Measurements from ENCODE around the gene HMX1. TPM values are rescaled to one million over a fixed set of nuclear protein-coding genes. Genes with fewer than 3 reads are reported as not detected.

Gene HMX1
- total RNA-seq, 1 experiment from 2014 or later: not detected

DNA sequence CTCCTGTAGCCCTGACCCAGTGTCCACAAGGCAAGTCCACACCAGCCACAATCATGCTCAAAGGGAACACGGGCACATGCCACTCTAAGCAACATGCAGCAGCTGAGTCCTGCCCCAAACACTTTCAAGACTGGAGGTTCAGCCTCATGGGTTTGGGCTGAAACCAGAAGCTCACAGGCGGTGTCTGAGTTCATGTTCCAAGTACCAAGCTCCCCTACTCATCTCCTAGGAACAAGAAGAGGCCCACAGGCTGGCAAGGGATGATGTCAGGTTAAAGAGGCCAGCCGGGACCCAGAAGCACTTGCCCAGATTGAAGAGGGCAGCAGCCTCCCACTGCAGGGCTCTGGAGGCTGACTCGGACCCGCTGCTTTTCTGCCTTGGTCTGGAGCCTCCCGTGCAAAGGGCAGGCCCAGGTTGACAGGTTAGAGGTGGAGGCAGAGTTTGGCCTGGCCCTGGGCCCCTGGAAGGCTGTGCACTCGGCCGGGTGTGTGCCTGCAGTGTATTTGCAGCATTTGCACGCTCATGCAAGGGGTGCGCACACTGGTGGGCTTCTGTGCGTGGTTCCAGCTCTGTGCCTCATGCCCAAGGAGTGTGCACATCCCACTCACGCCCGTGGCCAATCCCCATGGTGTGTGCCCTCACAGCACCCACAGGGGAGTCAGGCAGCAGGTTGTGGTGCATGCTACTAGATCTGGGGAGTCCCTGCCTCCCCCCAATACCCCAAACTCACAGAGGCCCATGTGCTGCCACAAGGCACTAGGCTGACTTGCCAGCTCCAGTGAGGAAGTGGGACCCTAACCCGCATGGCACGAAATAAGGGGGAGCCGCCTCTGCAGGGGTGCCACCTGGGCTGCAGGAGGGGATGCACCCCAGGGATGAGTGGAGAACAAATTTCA lies 2.4 kb downstream of the HMX1 start:
- no peak for DNase-seq (ENCODE audit: low spot score)

DNA sequence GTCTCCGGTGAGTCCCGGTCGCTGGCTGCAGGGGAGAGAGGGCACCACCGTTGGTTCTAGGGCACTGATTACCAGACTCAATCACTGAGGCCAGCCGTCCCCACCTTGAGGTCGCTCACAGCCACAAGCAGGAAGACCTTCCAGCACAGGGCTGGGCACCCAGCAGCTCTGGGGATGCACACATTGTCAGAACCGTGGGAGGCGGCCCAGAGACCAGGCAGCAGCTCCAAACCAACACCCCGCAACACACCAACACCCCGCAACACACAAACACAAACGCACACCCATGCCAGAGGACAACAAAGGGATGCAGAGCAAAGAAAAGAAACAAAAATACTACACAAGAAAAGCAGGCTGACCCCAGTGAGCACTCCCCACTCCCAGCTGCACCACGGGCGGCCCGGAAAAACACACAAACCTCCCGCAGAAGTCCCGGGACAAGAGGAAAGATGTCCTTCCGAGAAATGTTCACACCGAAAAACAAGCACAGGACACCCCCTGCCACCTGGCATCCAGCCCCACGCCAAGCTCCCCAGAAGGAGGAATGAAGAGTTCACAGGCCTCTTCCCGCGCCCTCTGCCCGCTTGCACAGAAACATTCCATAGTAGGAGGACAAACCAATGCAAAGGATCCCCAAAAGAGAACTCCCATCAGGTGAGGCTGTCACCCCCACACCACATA lies 3.2 kb downstream of the HMX1 start:
- no peak for DNase-seq (ENCODE audit: low spot score)

DNA sequence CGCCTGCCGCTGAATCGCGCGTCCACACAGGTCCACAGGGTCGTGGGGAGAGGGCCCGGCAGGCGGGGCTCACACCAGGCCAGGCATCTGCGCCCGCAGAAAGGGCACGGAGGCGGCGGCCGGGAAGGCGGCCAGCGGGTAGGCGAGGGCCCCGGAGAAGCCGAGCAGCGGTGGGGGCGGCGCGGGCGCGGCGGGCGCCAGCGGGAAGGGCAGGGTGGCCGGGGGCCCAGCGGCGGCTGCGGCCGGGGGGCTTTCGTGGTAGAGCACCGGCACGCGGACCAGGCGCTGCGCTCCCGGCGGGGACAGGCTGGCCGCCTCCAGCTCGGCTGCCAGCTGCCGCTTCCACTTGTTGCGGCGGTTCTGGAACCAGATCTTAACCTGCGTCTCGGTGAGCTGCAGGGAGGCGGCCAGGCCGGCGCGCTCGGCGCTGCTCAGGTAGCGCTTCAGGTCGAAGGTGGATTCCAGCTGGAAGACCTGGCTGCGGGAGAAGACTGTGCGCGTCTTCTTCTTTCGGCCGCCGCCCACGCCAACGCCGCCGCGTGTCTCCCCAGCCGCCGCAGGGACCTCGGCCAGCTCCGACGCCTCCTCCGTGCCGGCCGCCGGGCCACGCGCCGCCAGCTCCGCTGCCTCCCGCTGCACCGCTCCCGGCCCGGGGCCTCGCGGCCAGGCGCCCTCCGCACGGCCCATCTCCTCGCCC lies 3.9 kb downstream of the HMX1 start:
- no peak for DNase-seq (ENCODE audit: low spot score)

DNA sequence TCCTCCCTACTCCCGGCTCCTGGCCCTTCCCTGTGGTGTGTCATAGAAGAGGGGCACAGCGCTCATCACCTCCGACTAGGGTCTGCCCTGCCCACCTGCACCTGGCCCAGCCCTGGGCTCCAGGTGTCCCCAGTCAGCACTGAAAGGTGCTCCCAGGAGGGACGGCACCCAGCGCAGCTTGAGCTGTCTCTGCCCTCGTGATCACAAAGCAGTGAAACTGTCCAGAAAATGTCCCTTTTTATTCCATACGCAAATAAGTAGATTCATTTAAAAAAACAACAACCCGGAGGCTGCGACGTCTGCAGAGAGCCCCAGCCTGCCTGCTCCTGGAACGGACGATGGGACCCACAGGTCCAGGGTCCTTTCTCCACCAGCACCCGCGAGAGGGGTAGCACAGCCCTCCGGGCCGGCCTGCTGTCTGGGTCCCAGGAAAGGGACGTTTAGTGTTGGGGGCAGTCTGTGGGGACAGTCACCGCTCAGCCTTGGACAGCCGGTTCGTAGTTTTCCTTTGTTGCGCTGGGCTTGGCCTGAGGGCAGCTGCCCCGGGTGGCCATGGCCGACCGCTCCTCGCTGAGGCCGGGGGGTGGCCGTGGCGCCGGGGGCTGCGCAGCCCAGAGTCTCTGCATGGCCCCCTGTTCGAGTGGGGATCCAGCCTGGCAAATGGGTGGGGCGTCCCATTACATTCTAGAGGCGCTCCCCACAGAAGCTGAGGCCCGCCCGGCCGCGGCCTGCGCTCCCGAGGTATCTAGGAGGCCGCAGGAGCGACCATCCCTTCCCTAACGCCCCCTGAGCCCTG lies 4.6 kb downstream of the HMX1 start:
- DNase-seq (ENCODE audit: low spot score): no peak

DNA sequence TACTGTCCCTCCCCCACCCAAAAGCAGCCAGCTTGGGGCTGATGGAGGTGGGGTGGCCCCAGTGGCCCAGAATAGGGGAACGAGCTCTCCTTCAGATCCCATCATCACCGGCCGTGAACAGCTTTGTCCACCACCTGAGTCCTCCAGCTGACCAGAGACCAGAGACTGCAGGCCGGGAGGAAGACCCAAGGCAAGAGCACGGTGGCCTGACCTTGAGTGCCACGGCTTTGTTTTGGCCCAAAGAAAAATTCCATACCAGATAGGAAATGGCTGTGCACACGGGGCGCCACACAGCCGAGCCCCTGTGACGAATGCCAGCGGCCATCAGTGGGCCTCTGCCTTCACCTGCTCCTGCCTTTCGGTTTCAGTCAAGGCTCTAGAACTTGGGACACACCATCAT lies 5.2 kb downstream of the HMX1 start:
- no peak for DNase-seq (ENCODE audit: low spot score)

- no peak for DNase-seq (ENCODE audit: low spot score)
Measured at GRCh38 chr4:8865681-8866310, 5.8 kb downstream of the HMX1 start.

GRCh38 chr4:8864912-8865680 lies 6.5 kb downstream of the HMX1 start:
- no peak for DNase-seq (ENCODE audit: low spot score)

- DNase-seq (ENCODE audit: low spot score): no peak
Measured at GRCh38 chr4:8863686-8864682, 7.7 kb downstream of the HMX1 start.

DNA sequence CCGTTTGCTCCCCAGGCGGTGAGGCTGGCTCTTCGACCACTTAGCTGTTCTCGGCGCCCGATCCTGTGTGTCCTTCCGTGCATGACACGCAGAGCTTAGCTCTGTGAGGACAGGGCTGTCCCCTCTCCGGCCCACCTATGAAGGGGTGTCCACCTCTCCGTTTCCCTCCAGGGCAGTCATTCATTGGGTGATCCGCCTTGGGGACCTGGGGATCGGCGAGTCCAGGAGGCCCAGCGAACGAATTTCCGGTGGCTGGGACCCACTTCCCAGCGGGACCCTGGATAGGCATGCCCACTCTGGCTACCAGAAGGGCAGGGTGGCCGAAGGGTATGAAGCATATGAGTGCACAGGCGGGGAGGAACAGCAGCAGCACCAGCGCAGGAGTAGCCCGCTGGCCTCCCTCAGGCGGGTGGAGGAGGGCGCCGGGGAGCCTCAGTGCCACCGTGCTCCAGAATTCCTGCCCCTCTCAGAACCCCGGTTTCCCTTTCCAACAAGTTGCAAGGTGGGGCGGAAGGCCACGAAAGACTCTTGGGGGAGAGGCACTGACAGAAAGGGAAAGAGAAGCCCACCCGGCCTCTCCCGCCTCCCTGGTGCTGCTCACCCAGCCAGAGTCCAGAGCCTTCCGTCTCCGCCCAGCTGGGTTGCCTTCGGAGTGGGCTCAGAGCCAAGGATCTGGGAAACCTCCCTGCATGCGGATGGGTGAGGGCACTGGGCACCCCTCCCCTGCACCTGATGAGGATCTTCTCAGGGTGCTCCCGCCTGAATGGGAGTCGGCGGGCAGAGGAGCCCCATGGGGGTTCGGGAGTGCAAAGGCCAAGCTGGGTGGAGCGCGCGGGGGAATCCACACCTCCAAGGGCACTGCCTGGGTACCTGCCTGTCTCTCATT lies 8.6 kb downstream of the HMX1 start:
- no peak for DNase-seq (ENCODE audit: low spot score)

DNA sequence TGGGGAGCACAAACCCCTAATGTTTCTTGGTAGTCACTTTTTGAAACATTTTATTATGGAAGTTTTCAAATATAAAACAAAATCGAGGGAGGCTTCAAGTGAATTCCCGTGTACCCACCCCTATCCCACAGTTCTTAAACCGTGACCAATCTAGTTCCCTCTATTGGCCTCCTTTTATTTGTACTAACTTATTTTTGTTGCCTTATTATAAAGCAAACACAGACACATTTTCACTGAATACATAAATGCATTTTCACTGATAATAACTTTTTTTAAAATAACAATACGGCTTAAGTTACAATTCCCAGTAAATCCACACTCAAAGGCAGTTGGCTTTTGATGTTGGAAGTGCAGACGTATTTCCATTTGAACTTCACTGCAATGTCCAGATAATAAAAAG lies 9.3 kb downstream of the HMX1 start:
- DNase-seq (ENCODE audit: low spot score): no peak

- no peak for DNase-seq (ENCODE audit: low spot score)
Measured at GRCh38 chr4:8861576-8862295, 9.9 kb downstream of the HMX1 start.

- DNase-seq (ENCODE audit: low spot score): no peak
Measured at GRCh38 chr4:8860892-8861575, 10.6 kb downstream of the HMX1 start.

- no peak for DNase-seq (ENCODE audit: low spot score)
Measured at GRCh38 chr4:8860096-8860891, 11.3 kb downstream of the HMX1 start.

DNA sequence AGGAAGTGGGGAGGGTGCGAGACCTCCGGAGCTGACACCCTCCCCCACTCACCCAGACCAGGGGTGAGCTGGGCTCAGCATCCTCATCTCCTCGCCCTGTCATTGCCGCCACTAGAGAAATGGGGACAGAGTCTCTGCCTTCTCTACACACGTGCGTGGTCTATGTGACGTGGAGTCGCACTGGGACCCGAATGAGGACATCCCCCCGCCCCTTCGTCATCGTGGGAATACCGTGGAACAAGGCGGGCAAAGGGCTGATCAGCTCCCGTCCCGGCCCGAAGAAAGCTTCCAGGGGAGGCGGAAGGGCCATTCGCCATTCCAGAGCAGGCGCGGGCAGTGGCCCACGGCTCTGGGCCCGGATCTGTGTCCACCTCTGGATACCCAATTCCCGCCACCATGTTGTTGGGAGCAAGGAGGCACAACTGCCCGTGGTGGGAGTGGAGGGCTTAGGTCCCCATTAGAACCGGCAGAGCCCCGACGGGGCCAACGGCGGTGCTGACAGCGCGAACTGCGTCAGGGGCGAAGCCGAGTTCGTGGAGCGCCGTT lies 12.0 kb downstream of the HMX1 start:
- DNase-seq (ENCODE audit: low spot score): no peak

GRCh38 chr4:8858701-8859210 lies 12.9 kb downstream of the HMX1 start:
- DNase-seq (ENCODE audit: low spot score): no peak

Data from A172 (cell line).